Neural progenitor cell (in vitro differentiated cells): ENCODE results near the gene PTH2R. TPM values are rescaled to one million over a fixed set of nuclear protein-coding genes. Genes with fewer than 3 reads are reported as not detected.

ENCODE experiments used
- DNase-seq: peaks from one replicate; pipeline ENCODE4 v3.0.0-alpha.2; 2016; ENCODE audit warnings: low spot score
- H2AFZ ChIP-seq: fragments of 200-600 bp; sonication (generic); replicated peaks from 2 replicates; pipeline ENCODE4 v1.6.1; 2016; ENCODE audit warnings: antibody characterized with exemption
- H3F3A ChIP-seq: fragments of 200-600 bp; sonication (generic); 2 replicates; pipeline ENCODE4 v1.6.1; 2016; ENCODE audit warnings: antibody characterized with exemption, low read depth
- H3K27ac ChIP-seq: fragments of 200-600 bp; sonication (generic); 2 replicates; pipeline ENCODE4 v1.5.1; 2016; ENCODE audit warnings: mild to moderate bottlenecking
- H3K27me3 ChIP-seq: fragments of 200-600 bp; sonication (generic); 2 replicates; pipeline ENCODE4 v1.6.1; 2016; ENCODE audit warnings: mild to moderate bottlenecking, moderate library complexity
- H3K36me3 ChIP-seq: fragments of 200-600 bp; sonication (generic); 2 replicates; pipeline ENCODE4 v1.5.1; 2016
- H3K4me1 ChIP-seq: fragments of 200-600 bp; sonication (generic); 2 replicates; pipeline ENCODE4 v1.6.1; 2016; ENCODE audit warnings: mixed run types
- H3K4me2 ChIP-seq: fragments of 200-600 bp; sonication (generic); 2 replicates; pipeline ENCODE4 v1.6.1; 2016
- H3K4me3 ChIP-seq: fragments of 200-600 bp; sonication (generic); 2 replicates; pipeline ENCODE4 v1.5.1; 2016
- H3K79me2 ChIP-seq: fragments of 200-600 bp; sonication (generic); 2 replicates; pipeline ENCODE4 v1.6.1; 2016; ENCODE audit warnings: low read depth
- H3K9ac ChIP-seq: fragments of 200-600 bp; sonication (generic); 2 replicates; pipeline ENCODE4 v1.6.1; 2016
- H3K9me3 ChIP-seq: fragments of 200-600 bp; sonication (generic); 2 replicates; pipeline ENCODE4 v1.5.1; 2016; ENCODE audit warnings: low read depth
- H4K20me1 ChIP-seq: fragments of 200-600 bp; sonication (generic); 2 replicates; pipeline ENCODE4 v1.6.1; 2016; ENCODE audit warnings: low read depth
- H3K27ac Mint-ChIP-seq: 3 replicates; pipeline ENCODE4 v1.8.0; 2021; ENCODE audit warnings: mixed read lengths
- H3K27me3 Mint-ChIP-seq: 2 replicates; pipeline ENCODE4 v1.8.0; 2022; ENCODE audit warnings: low read depth, mild to moderate bottlenecking, inconsistent platforms, moderate library complexity, mixed read lengths; ENCODE audit not compliant: insufficient read depth
- H3K36me3 Mint-ChIP-seq: 3 replicates; pipeline ENCODE4 v1.8.0; 2021; ENCODE audit warnings: mixed read lengths
- H3K4me1 Mint-ChIP-seq: 3 replicates; pipeline ENCODE4 v1.8.0; 2021; ENCODE audit warnings: mixed read lengths
- H3K4me3 Mint-ChIP-seq: 3 replicates; pipeline ENCODE4 v1.8.0; 2021; ENCODE audit warnings: mild to moderate bottlenecking, moderate library complexity, mixed read lengths
- H3K9me3 Mint-ChIP-seq: 3 replicates; pipeline ENCODE4 v1.8.0; 2020; ENCODE audit warnings: mixed read lengths
- EZH2 ChIP-seq: fragments of 200-600 bp; sonication (generic); IDR thresholded peaks from 2 replicates; pipeline ENCODE4 v1.6.1; 2017; ENCODE audit warnings: antibody characterized with exemption, mild to moderate bottlenecking, moderate library complexity
- EZH2phosphoT487 ChIP-seq: fragments of 200-600 bp; sonication (generic); IDR thresholded peaks from 2 replicates; pipeline ENCODE4 v1.6.1; 2017; ENCODE audit warnings: antibody characterized with exemption
- total RNA-seq: library from RNA; depleted of rRNA; stranded (reverse); fragments of >200 nt; gene quantifications from 2 replicates; pipeline ENCODE4 v1.2.3, GENCODE V29; 2015; ENCODE audit warnings: low replicate concordance
- TF ChIP-seq, protein P1 (sequence below): fragments of 200-600 bp; sonication (generic); IDR thresholded peaks from 2 replicates; pipeline ENCODE4 v1.5.1; 2017; ENCODE audit warnings: antibody characterized with exemption, mild to moderate bottlenecking

The PTH2R gene
- total RNA-seq, 1 donor from 2014 or later, result not detected

DNA sequence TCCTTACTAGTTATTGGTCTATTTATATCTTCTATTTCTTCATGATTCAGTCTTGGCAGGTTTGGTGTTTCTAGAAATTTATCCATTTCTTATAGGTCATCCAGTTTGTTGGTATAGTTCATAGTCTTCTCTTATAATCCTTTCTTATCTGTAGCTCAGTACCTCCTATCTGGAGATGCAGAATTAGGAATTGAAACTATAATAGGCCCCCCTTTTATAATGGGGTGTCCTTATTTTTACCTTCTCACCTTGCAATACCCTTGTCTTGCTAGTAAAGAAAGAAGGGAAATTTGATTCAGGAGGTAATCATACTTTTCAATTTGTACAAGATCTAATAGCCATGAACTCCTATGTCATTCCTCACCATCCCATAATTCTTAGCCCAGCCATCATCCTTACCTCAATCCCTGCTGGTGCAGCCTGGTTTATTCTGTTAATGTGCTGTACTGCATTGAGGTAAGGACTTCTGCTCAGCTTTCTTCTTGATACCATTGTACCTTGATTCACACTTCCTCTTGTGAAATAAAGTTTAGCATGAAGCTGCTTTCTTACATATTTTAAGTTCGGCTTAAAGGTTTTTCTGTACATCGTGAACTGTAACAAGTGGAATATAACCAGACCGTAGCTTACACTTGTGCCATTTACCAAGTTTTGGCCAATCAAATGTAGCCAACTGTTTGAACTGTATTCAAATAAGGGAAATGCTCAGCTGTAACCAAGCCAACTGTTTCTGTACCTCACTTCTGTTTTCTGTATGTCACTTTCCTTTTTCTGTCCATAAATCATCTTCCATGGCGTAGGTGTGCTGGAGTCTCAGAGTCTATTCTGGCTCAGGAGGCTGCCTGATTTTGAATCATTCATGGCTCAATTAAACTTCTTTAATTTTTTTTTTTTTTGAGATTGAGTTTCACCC, 40.1 kb upstream of the PTH2R start:
- Mint-ChIP-seq H3K27me3 (peaks cover 3% of the 10 kb centered on the region), H3K4me1 (peaks cover 5% of the 10 kb centered on the region), H3K36me3 (peaks cover 3% of the 10 kb centered on the region), H3K4me3 (no peak overlapping the region), H3K9me3 (peaks cover 21% of the 10 kb centered on the region), H3K27ac (no peak overlapping the region)
- H3K9me3 ChIP-seq, result no peaks in the 10 kb centered on the region
- H3K36me3 ChIP-seq, result no peaks in the 10 kb centered on the region
- no peak overlapping the region for H3K9ac ChIP-seq
- no peaks in the 10 kb centered on the region for H3F3A ChIP-seq
- H3K4me2 ChIP-seq, result no peak overlapping the region
- no peaks in the 10 kb centered on the region for H4K20me1 ChIP-seq
- no peaks in the 10 kb centered on the region for H3K79me2 ChIP-seq
- no peaks in the 10 kb centered on the region for H3K4me1 ChIP-seq
- H3K27me3 ChIP-seq, result no peaks in the 10 kb centered on the region
- H2AFZ ChIP-seq, result no peak overlapping the region
- H3K4me3 ChIP-seq, result no peak overlapping the region
- H3K27ac ChIP-seq, result no peak overlapping the region
- TF ChIP-seq EZH2 (no peak), EZH2phosphoT487 (no peak)
- TF ChIP-seq, protein P1, sequence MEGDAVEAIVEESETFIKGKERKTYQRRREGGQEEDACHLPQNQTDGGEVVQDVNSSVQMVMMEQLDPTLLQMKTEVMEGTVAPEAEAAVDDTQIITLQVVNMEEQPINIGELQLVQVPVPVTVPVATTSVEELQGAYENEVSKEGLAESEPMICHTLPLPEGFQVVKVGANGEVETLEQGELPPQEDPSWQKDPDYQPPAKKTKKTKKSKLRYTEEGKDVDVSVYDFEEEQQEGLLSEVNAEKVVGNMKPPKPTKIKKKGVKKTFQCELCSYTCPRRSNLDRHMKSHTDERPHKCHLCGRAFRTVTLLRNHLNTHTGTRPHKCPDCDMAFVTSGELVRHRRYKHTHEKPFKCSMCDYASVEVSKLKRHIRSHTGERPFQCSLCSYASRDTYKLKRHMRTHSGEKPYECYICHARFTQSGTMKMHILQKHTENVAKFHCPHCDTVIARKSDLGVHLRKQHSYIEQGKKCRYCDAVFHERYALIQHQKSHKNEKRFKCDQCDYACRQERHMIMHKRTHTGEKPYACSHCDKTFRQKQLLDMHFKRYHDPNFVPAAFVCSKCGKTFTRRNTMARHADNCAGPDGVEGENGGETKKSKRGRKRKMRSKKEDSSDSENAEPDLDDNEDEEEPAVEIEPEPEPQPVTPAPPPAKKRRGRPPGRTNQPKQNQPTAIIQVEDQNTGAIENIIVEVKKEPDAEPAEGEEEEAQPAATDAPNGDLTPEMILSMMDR, result no peak
- DNase-seq, result no peak

DNA sequence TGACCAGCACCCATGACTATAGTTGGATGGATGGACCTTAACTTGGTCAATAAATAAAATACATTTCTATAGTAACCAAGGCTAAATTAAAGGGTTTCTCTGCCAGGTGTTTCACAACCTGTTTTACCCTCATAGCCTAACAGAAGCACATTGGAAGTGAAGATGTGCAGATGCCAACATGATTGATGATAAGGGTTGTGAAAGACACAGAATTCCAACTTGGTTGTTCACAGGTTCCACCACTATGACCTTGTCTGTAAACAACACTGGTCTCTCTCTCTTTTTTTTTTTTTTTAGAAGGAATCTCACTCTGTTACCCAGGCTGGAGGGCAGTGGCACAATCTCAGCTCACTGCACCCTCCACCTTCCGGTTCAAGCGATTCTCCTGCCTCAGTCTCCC, 37.5 kb upstream of the PTH2R start:
- no peak overlapping the region for H3K27ac Mint-ChIP-seq
- no peak for DNase-seq
- no peaks in the 10 kb centered on the region for H3K36me3 ChIP-seq
- H3K36me3 Mint-ChIP-seq, result peaks cover 2% of the 10 kb centered on the region
- H3F3A ChIP-seq, result no peaks in the 10 kb centered on the region
- TF ChIP-seq, protein P1, result no peak
- TF ChIP-seq EZH2phosphoT487 (no peak), EZH2 (no peak)
- no peaks in the 10 kb centered on the region for H3K79me2 ChIP-seq
- no peak overlapping the region for H3K4me2 ChIP-seq
- H3K4me1 ChIP-seq, result no peaks in the 10 kb centered on the region
- no peak overlapping the region for H3K9ac ChIP-seq
- H4K20me1 ChIP-seq, result no peaks in the 10 kb centered on the region
- peaks cover 3% of the 10 kb centered on the region for H3K27me3 Mint-ChIP-seq
- no peak overlapping the region for H3K4me3 ChIP-seq
- H3K4me1 Mint-ChIP-seq, result peaks cover 5% of the 10 kb centered on the region
- no peak overlapping the region for H3K27ac ChIP-seq
- H2AFZ ChIP-seq, result no peak overlapping the region
- H3K9me3 ChIP-seq, result no peaks in the 10 kb centered on the region
- no peaks in the 10 kb centered on the region for H3K27me3 ChIP-seq
- H3K9me3 Mint-ChIP-seq, result peaks cover 20% of the 10 kb centered on the region
- H3K4me3 Mint-ChIP-seq, result no peak overlapping the region

DNA sequence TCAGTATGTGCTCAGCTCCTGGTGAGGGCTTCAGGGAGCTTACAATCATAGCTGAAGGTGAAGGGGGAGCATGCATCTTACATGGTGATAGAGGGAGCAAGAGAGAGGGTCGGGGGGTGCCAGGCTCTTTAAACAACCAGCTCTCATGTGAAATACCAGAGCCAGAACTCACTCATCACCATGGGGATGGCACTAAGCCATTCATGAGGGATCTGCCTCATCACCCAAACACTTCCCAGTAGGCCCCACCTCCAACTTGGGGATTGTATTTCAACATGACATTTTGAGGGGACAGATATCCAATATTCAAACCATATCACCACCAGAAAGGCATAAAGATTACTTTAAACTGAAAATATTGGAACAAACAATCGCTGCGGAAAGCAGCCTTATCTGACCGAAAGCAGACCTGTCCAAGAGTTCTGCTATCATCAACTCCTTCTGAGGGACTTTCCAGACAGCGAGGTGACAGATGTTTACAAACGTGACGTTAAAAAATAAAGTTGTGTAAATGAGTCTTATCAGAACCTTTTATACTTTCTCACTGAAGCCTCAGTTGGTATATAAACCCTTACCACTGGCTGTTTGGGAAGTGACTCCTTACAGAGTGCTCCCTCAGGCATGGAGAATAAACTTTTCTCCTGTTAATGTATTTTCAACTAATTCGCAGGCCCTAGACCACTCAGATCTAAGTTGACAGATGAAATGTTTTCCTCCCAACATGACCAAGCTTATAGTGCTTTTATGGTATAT, 35.5 kb upstream of the PTH2R start:
- Mint-ChIP-seq H3K4me1 (peaks cover 16% of the 10 kb centered on the region), H3K4me3 (no peak overlapping the region), H3K27ac (no peak overlapping the region), H3K27me3 (peaks cover 3% of the 10 kb centered on the region), H3K36me3 (peaks cover 1% of the 10 kb centered on the region), H3K9me3 (peaks cover 6% of the 10 kb centered on the region)
- Histone ChIP-seq H3K79me2 (no peaks in the 10 kb centered on the region), H3F3A (peaks cover 6% of the 10 kb centered on the region), H3K27ac (no peak overlapping the region), H2AFZ (no peak overlapping the region), H3K27me3 (no peaks in the 10 kb centered on the region), H4K20me1 (no peaks in the 10 kb centered on the region), H3K36me3 (no peaks in the 10 kb centered on the region), H3K9me3 (no peaks in the 10 kb centered on the region), H3K4me3 (no peak overlapping the region), H3K9ac (no peak overlapping the region), H3K4me2 (no peak overlapping the region), H3K4me1 (peaks cover 8% of the 10 kb centered on the region)
- TF ChIP-seq EZH2phosphoT487 (no peak), EZH2 (no peak)
- TF ChIP-seq, protein P1, result no peak
- no peak for DNase-seq
